Measurements from ENCODE around the gene PPP2R2C.

Gene PPP2R2C

DNA sequence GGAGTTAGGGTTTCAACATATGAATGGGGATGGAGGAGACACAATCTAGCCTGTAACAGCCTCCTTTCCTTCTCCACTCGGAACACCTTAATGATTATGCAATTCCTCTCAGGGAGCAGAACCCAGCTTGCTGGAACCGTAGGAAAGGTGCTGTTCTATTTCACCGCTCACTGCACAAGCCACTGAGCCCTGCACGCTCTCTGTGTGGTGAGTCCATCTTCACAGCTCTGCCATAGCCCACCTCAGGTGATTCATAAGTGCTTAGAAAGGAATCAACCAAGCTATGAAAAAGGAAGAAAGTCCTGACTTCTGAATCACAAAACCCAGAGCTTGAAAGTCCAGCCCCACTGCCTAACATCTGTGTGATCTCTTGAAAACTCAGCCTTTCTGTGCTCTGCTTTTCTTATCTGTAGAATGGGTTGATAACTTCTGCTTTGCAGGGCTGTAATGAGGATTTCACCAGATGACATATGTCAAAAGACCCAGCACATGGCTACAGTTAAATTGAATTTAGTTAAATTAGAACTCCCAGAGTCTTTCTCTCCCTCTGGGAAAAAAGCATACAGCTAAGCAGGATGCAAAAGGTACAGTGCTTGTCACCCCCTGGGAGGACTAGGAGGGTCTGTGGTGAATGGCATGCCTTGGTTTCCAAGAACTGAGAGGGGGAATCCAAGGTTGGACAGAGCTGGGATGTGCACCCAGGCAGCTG is 111.2 kb downstream of the PPP2R2C start:
- in situ Hi-C loops (cut with MboI; ENCODE audit: low sequenced_read_pairs, unreplicated experiment) = no loop called here
- DNase-seq (ENCODE audit: low spot score) = no peak
- TF ChIP-seq, protein P1, sequence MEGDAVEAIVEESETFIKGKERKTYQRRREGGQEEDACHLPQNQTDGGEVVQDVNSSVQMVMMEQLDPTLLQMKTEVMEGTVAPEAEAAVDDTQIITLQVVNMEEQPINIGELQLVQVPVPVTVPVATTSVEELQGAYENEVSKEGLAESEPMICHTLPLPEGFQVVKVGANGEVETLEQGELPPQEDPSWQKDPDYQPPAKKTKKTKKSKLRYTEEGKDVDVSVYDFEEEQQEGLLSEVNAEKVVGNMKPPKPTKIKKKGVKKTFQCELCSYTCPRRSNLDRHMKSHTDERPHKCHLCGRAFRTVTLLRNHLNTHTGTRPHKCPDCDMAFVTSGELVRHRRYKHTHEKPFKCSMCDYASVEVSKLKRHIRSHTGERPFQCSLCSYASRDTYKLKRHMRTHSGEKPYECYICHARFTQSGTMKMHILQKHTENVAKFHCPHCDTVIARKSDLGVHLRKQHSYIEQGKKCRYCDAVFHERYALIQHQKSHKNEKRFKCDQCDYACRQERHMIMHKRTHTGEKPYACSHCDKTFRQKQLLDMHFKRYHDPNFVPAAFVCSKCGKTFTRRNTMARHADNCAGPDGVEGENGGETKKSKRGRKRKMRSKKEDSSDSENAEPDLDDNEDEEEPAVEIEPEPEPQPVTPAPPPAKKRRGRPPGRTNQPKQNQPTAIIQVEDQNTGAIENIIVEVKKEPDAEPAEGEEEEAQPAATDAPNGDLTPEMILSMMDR (IDR thresholded peaks at IDR 0.05; ENCODE audit: borderline replicate concordance, control extremely low read depth, extremely low read depth, insufficient read depth, missing control alignments) = no peak

DNA sequence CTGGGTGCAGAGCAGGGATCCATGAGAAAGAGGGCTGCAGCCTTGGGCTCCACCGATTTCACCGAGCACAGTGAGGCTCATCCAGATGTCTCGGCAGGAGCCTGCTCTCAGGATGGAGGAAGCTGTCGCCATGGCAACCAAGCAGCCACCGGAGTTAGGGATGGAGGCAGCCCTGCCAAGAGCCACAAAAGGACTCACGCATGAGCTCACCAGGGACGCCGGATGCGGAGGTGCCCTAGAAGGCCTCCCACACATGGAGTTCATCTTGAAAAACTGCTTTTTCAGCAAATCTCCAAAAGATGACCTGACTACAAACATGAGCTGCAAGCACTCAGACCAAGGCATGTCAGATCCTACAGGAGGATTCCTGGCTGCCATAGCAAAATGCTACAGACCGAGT is 112.0 kb downstream of the PPP2R2C start:
- no peak for DNase-seq (ENCODE audit: low spot score)
- in situ Hi-C loops (cut with MboI; ENCODE audit: low sequenced_read_pairs, unreplicated experiment) = no loop called here
- TF ChIP-seq, protein P1 (IDR thresholded peaks at IDR 0.05; ENCODE audit: borderline replicate concordance, control extremely low read depth, extremely low read depth, insufficient read depth, missing control alignments) = no peak

DNA sequence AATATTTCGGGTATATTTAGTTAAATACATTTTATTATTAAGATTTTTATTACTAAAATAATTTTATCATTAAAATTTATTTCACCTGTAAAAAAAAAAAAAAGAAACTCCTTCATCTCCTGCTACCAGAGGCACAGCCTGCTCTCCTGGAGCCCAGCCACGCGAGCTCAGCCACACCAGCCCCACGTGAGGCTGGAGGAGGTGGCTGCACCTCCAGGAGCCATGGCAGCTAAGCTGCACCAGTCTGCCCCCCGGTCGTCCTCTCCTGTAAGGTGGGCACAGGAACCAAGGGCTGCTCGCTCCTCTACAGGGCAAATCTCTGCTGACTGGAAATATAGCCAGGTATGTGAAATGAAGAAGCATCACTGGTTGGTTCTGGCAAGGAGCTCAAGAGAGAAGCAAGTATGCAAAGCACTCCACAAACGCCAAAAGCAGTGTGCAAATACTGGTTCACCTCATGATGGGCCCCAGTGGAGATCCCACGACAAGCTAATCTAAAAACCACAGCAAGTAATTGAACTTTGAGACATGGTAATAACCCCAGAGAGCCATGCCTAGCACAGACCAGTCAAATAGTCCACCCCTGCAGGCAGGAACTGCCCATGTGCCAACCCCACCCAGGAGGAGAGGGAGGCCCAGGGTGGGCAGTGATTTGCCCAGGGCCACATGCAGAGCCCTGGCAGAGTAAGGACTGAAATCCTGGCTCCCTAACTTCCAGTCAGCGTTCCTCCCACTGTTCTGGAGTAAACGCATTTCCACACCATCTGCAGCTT is 112.7 kb downstream of the PPP2R2C start:
- in situ Hi-C loops (cut with MboI; ENCODE audit: low sequenced_read_pairs, unreplicated experiment) = no loop called here
- TF ChIP-seq, protein P1 (IDR thresholded peaks at IDR 0.05; ENCODE audit: borderline replicate concordance, control extremely low read depth, extremely low read depth, insufficient read depth, missing control alignments) = no peak

DNA sequence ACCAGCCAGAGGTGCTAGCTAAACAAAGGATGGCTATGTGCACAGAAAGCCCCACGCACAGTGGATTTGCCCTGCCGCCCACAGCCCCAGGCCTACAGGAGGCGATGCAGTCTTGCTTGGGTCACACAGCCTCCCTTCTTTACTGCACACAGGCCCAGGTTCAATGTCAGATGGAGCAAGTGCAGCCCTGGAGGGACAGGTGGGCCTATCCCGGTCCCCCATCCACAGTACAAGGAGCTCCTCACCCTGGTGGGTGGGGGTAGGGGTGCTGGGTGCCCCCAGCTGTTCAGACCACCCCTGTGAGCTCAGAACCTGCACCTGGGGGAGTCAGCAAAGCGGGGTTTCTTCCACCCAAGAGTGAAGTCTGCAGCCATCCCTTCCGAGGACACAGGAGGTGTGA is 114.9 kb downstream of the PPP2R2C start:
- in situ Hi-C loops (cut with MboI; ENCODE audit: low sequenced_read_pairs, unreplicated experiment) = no loop called here
- no peak for DNase-seq (ENCODE audit: low spot score)
- TF ChIP-seq, protein P1 (IDR thresholded peaks at IDR 0.05; ENCODE audit: borderline replicate concordance, control extremely low read depth, extremely low read depth, insufficient read depth, missing control alignments) = no peak

More for the DNA sequence above, 112.7 kb downstream of the PPP2R2C start:
- no peak for DNase-seq (ENCODE audit: low spot score)

DNA sequence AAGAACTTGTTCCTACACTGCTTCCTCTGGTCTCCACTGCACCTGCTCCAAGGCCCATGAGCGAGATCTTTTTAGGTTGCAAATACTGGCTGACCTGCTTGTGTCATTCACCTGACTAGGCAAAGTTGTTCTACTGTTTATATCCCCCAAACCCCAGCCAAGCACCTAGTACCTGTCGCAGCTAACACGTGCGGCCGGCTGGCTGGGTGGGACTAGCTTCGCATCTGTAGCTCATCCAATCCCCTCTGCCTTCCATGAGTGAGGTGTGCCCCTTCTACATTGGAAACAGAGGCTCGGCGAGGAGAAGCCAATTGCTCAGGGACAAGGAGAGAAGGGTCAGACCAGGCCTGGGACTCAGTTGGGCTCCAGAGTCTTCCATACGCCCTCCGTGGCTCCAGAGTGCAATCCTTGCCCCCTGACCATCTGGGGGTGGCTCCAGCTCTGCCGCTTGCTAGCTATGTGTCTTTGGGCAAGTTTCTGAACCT is 116.3 kb downstream of the PPP2R2C start:
- in situ Hi-C loops (cut with MboI; ENCODE audit: low sequenced_read_pairs, unreplicated experiment) = no loop called here
- DNase-seq (ENCODE audit: low spot score) = no peak
- TF ChIP-seq, protein P1 (IDR thresholded peaks at IDR 0.05; ENCODE audit: borderline replicate concordance, control extremely low read depth, extremely low read depth, insufficient read depth, missing control alignments) = no peak

DNA sequence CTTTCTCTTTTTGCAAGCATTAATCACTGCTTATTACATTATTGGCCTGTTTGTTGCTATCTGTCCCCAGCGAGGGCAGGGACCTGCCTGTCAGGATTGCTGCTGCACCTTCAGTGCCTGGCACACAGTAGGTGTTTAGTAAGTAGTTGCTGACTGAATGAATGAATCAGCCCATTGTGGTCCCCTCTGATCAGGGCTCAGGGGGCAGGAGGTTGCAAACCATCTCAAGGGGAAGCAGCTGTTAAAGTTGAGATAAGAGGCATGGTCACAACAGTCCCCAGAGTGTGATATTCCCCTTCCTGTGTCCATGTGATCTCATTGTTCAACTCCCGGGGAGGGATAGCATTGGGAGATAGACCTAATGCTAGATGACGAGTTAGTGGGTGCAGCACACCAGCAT is 117.4 kb downstream of the PPP2R2C start:
- in situ Hi-C loops (cut with MboI; ENCODE audit: low sequenced_read_pairs, unreplicated experiment) = no loop called here
- no peak for DNase-seq (ENCODE audit: low spot score)
- TF ChIP-seq, protein P1 (IDR thresholded peaks at IDR 0.05; ENCODE audit: borderline replicate concordance, control extremely low read depth, extremely low read depth, insufficient read depth, missing control alignments) = no peak
